ENCODE measurements around the gene COL23A1. TPM values are rescaled to one million over a fixed set of nuclear protein-coding genes. Genes with fewer than 3 reads are reported as not detected.

Gene COL23A1
- total and polyA plus RNA-seq, 8 donors = 0.06 to 0.68 (median 0.33) TPM; not detected in 2

GRCh38 chr5:178538741-178539229 lies 51.4 kb downstream of the COL23A1 start:
- no peak overlapping the region for H3K27ac ChIP-seq

DNA sequence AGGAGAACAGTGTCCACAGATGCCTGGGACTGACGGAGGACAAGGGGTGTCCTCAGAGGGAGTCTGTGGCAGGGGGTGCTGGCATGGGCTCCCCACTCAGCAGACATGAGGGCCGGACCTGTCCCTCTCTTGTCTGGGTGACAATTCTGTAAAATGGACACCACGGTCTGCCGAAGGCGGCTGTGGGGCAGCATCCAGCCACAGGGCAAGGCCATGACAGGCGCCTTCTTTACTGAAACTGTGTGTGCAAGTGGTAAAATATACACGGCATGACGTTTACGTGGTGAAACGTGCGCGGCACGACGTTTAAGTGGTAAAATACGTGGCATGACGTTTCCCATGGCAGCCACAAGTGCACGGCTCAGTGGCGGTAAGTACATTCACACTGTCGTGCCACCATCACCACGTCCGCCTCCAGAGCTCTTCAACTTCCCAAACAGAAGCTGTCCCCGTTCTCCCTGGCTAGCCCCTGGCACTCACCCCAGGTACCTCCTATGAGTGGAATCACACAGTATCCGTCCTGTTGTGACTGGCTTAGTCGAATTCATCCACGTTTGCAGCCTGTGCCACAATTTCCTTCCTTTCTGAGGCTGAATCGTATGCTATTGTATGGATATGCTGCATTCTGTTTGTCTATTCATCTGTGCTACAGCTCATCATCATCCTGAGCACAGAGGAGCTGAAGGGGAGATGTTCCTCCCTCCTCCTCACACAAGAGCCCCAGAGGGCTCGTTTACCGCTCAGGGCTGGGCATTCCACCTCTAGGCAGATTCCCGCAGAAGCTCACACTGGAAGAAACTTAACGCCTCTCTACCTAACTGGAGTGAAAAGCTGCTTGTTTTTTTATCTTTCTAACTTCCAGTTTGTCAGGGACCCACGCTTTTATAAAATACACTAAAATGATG lies 52.5 kb downstream of the COL23A1 start:
- FAIRE-seq = no peak
- DNase-seq = no peak
- Histone ChIP-seq H3K27ac (no peak overlapping the region), H3K36me3 (no peaks in the 10 kb centered on the region), H3K9me3 (no peaks in the 10 kb centered on the region), H3K4me1 (no peaks in the 10 kb centered on the region), H3K4me3 (no peak overlapping the region), H3K27me3 (no peaks in the 10 kb centered on the region)
- intact Hi-C loops (cut with DNase I) = no loop called here
- TF ChIP-seq CTCF (IDR thresholded peaks at IDR 0.05) = no peak
- 77 to 81% methylated on average over 31 of the region's 31 CpGs for WGBS, 2 donors
- no peak for ATAC-seq

More at GRCh38 chr5:178538741-178539229, 51.4 kb downstream of the COL23A1 start:
- WGBS, 2 donors = 74 to 77% methylated on average over 7 of the region's 7 CpGs
- no peak for TF ChIP-seq CTCF (IDR thresholded peaks at IDR 0.05)
- intact Hi-C loops (cut with DNase I) = no loop called here
- DNase-seq (no peak), ATAC-seq (no peak), FAIRE-seq (no peak)
- Histone ChIP-seq H3K9me3 (no peaks in the 10 kb centered on the region), H3K36me3 (no peaks in the 10 kb centered on the region), H3K4me3 (no peak overlapping the region), H3K27me3 (no peaks in the 10 kb centered on the region), H3K4me1 (no peaks in the 10 kb centered on the region)

- no peaks in the 10 kb centered on the region for H3K27me3 ChIP-seq
- no peak for TF ChIP-seq CTCF (IDR thresholded peaks at IDR 0.05)
- no peaks in the 10 kb centered on the region for H3K4me1 ChIP-seq
- no peak for ATAC-seq
- intact Hi-C loops (cut with DNase I) = no loop called here
- H3K4me3 ChIP-seq = no peak overlapping the region
- 69 to 79% methylated on average over 26 of the region's 26 CpGs for WGBS, 2 donors
- no peak for FAIRE-seq
- H3K27ac ChIP-seq = no peak overlapping the region
- H3K9me3 ChIP-seq = no peaks in the 10 kb centered on the region
- no peak for DNase-seq
- H3K36me3 ChIP-seq = no peaks in the 10 kb centered on the region
Measured at GRCh38 chr5:178536541-178537466, 53.4 kb downstream of the COL23A1 start.

DNA sequence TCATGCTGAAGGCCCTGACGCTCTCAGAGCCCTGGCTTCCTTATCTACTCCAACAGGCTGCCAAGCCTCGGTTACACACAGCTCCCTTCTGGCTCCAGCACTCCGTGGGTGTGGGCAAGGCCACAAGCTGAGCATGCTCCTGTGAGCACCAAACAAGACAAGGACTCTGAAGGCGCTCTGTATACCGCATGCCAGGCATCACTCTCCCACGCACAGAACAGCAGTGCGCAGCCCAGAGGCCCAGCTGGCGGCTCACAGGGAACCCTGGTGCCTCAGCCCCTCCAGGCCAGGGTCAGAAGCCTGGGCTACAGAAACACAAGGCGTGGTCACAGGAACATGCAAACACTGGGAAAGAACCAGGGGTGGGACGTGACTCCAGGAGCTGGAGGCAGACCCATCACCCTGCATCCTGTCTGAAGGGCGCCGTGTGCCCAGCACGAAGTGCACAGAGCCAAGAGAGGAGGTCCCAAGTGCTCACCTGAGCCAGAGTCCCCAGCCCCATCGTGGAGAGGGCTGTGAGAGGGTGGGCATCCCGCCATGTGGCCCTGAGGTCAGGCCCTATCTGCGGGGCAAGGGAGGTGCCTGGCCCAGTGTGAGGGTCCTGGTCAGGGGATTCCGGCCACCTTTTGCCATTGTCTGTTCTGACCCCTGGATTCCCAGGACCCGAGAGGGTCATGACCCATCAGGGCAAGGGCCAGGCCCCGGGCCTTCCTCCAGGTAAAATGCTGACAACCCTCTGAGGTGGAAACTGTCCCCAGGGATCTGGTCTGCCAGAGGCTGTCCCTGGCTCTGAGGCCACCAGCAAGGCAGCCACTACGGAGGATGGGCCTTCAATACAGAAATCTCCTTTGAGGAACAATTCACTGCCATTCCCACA lies 54.7 kb downstream of the COL23A1 start:
- H3K9me3 ChIP-seq = no peaks in the 10 kb centered on the region
- intact Hi-C loops (cut with DNase I) = no loop called here
- no peak overlapping the region for H3K4me3 ChIP-seq
- H3K27me3 ChIP-seq = no peaks in the 10 kb centered on the region
- FAIRE-seq (no peak), ATAC-seq (peak in 1 of 4 donors; percentile 60), DNase-seq (peak in 1 of 6 donors; percentile 43)
- no peaks in the 10 kb centered on the region for H3K36me3 ChIP-seq
- H3K4me1 ChIP-seq = no peaks in the 10 kb centered on the region
- 68 to 70% methylated on average over 20 of the region's 20 CpGs for WGBS, 2 donors
- TF ChIP-seq CTCF (IDR thresholded peaks at IDR 0.05) = no peak
- H3K27ac ChIP-seq = no peak overlapping the region
